ENCODE data around the gene CNGB1.
"Not testable (repeated sequence)": the region's sequence is repeated elsewhere in the genome, so short reads cannot be mapped to it uniquely, and the experiment has no call there.

Gene CNGB1

GRCh38 chr16:57997528-57998265 lies 26.8 kb upstream of the CNGB1 start:
- no peak for DNase-seq (ENCODE audit: extremely low read depth in 1 of 2, low read depth in 1 of 2)

DNA sequence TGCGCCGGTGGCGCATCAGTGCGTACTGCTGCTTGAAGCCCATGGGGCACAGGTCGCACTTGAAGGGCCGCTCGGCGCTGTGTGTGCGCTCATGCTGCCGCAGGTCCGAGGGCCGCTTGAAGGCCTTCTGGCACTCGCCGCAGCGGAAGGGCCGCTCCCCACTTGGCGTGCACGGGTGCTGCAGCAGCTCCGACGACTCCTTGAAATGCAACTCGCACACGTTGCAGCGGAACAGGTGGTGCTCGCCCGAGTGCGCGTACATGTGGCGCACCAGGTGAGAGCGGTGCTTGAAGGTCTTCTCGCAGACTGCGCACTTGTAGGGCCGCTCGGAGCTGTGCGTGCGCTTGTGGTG lies 26.2 kb upstream of the CNGB1 start:
- no peak for DNase-seq (ENCODE audit: extremely low read depth in 1 of 2, low read depth in 1 of 2)

GRCh38 chr16:57996406-57997175 lies 25.7 kb upstream of the CNGB1 start:
- no peak for DNase-seq (ENCODE audit: extremely low read depth in 1 of 2, low read depth in 1 of 2)

GRCh38 chr16:57995721-57996405 lies 24.9 kb upstream of the CNGB1 start:
- no peak for DNase-seq (ENCODE audit: extremely low read depth in 1 of 2, low read depth in 1 of 2)

DNA sequence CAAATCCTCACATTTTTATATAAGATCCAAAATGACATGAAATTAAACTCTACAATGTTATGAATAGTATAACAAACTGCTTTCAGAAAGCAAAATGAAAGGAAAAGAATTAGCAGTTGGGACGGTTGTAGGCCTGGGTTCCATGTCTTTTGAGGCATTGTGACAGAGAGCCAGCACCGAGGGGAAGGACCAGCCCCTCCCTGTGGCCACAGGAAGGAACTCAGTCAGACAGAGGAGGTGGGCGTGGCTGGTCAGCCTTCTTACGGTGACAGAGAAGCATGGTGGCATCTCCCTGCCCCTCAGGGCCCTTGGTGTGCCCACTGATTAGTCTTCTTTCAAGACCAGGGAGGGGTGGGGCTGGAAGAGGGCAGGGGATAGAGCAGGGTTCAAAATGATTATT lies 23.9 kb upstream of the CNGB1 start:
- DNase-seq (ENCODE audit: extremely low read depth in 1 of 2, low read depth in 1 of 2) = peak in 1 of 2 donors; percentile 19

DNA sequence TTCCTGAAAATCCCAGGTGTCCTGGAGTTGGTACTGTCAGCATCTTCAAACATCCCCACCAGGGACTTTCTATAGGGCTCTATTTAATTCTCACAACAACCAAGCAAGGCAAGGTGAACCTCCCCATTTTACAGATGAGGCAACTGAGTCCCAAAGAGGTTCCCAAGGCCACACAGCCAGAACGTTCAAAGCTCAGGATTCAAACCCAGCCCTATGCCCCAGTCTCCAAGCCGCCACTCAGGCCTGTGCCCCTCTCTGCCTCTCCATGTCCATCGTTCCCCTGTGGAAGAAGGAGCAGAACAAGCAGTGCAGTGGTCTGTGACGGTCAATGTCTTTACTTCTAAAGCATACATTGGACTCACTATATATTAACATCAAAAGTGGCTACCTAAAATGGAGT lies 23.4 kb upstream of the CNGB1 start:
- no peak for DNase-seq (ENCODE audit: extremely low read depth in 1 of 2, low read depth in 1 of 2)

GRCh38 chr16:57993897-57994296 lies 23.0 kb upstream of the CNGB1 start:
- DNase-seq (ENCODE audit: extremely low read depth in 1 of 2, low read depth in 1 of 2) = no peak

- DNase-seq (ENCODE audit: extremely low read depth in 1 of 2, low read depth in 1 of 2) = no peak
These were observed 22.5 kb upstream of the CNGB1 start for GRCh38 chr16:57993438-57993837.

GRCh38 chr16:57992084-57992483 lies 21.2 kb upstream of the CNGB1 start:
- DNase-seq (ENCODE audit: extremely low read depth in 1 of 2, low read depth in 1 of 2) = no peak

- DNase-seq (ENCODE audit: extremely low read depth in 1 of 2, low read depth in 1 of 2) = no peak
These were observed 20.7 kb upstream of the CNGB1 start for GRCh38 chr16:57991551-57992059.

DNA sequence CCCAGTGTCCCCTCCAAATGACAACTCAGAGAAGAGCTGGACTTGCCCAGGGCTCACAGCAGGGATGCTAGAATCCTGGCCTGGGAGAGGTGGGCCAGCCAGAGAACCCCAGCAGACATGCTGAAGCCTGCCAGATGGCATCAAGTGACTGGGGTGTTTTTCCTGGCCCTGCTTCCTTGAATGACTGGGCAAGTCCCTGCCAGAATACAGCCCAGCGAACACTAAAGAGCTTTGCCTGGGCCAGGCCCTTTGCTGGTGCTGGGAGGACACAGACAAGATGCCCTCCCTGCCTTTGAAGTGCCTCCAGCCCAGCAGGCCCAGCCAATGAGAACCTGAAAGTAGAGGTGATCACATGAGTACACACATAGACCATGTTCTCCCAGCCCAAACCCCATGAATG lies 18.0 kb upstream of the CNGB1 start:
- no peak for DNase-seq (ENCODE audit: extremely low read depth in 1 of 2, low read depth in 1 of 2)

DNA sequence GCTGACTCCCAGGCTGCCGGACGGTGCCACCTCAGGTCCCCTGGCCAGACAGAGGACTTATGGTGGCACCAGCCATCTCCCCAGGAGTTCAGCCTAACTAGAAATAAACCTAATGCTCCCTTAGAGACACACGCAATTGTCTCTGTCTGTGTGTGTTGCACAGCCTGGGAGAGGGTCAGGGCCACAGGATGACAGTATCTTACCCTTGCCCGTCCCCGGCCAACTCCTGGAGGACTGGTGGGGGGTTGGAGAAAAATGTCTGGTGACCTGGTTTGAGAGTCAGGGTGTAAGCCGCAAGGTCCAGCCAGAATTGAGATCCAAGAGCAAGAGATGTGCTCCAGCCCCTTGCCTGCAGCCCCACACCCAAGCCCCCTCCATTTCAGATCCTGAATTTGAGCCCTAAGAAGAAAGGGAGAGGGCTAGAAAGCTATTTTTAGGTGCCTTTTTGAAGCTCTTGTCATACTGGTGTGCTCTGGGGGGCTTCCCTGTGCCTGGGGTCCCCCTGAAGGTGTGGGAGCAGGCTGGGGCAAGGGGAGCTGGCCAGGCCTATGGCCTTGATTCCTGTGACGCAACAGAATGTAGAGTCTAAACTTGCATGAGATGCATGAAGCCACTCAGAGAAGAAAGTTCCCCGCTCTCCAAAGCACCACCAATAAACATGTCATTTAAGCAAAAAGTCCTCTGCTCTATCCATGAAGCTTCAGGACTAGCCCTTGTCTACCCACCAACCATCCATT lies 16.7 kb upstream of the CNGB1 start:
- no peak for DNase-seq (ENCODE audit: extremely low read depth in 1 of 2, low read depth in 1 of 2)

GRCh38 chr16:57986196-57986595 lies 15.3 kb upstream of the CNGB1 start:
- no peak for DNase-seq (ENCODE audit: extremely low read depth in 1 of 2, low read depth in 1 of 2)

DNA sequence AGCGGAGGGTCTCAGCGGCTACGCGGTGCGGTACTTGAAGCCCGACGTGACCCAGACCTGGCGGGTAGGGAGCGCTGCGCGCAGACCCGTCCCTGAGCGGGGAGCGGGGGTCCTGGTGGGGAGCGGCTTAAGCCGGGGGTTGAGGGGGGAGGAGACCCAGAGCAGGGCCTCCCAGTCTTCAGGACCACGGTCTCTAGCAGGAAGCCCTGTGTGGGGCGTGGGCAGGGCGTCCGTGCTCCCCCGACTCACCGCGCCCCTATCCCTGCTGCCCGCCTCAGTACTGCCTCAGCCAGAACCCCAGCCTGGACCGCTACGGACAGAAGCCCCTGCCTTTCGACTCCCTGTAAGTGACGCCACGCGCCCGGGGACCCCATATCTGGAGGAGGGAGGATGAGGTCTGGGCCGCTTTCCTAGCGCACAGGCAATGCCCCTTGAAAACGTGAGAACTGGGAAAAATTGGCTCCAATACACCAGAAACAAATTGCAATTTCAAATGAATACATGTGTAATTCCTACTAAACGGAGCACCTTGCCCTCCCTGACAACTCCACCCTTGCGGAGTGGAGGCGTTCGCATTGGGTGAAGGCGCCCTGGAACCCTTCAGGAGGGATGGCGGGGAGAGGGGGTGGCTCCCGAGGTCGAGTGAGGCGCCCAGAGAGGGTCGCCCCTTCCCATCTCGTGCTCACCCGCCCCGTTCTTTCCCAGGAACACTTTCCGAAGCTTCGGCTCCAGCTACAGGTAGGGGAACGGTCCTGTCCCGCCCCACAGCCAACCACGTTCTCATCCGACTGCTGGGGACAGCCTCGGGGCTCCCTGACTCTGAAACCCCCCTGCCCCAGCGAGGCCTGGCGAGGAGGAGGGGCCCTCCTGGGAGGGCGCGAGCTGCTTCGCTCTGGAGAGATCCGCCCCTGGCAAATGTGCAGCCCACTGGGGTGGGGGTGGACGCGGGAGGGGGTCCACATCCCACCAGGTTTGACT lies 14.6 kb upstream of the CNGB1 start:
- peak in 1 of 2 donors; percentile 8 for DNase-seq (ENCODE audit: extremely low read depth in 1 of 2, low read depth in 1 of 2)

DNA sequence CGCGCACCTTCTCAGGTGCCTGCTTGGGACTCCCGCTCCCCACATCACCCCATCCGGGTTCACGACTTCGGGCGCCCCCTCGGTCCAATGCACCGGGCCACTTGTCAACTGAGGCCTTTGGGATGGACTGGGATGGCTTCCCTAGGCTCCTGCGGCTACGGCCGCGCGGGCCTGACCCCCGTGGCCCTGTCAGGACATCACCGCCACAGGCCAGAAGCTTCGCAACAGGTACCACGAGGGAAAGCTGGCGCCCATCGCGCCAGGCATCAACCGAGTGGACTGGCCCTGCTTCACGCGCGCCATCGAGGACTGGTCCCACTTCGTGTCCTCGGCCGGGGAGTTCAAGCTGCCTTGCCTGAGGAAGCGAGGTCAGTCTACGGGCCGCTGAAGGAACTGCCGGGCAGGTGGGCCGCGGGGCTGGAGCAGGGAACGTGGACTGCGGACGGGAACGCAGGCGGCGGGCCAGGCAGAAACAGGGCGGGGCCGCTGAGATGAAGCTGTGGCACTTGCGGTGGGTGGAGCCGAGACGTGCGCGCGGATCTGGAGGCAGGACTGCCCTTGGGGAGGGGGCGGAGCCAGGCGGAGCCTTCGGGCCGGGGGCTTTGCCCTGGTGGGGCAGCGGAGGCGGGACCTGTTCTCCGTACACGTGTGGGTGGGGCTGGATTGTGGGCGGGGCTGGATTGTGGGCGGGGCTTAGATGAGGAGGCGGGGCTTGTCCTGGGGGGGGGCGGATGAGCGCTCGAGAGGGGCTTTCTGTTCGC lies 13.7 kb upstream of the CNGB1 start:
- peak; percentile 80 to 85 for DNase-seq (ENCODE audit: extremely low read depth in 1 of 2, low read depth in 1 of 2)

- no peak for DNase-seq (ENCODE audit: extremely low read depth in 1 of 2, low read depth in 1 of 2)
These were observed 11.5 kb upstream of the CNGB1 start for GRCh38 chr16:57982385-57982784.

- no peak for DNase-seq (ENCODE audit: extremely low read depth in 1 of 2, low read depth in 1 of 2)
These were observed 10.7 kb upstream of the CNGB1 start for GRCh38 chr16:57981636-57982035.

GRCh38 chr16:57979006-57979585 lies 8.2 kb upstream of the CNGB1 start:
- no peak for DNase-seq (ENCODE audit: extremely low read depth in 1 of 2, low read depth in 1 of 2)

- not testable (repeated sequence) for DNase-seq (ENCODE audit: extremely low read depth in 1 of 2, low read depth in 1 of 2)
These were observed 7.1 kb upstream of the CNGB1 start for GRCh38 chr16:57978070-57978465.

Measured in activated CD8-positive, alpha-beta memory T cell treated with anti-CD3 and anti-CD28 coated beads for 1 hour (primary cell).